HepG2 (cell line): ENCODE data around the gene EEF1A2. TPM values are rescaled to one million over a fixed set of nuclear protein-coding genes. Genes with fewer than 3 reads are reported as not detected.

Experiments
- ATAC-seq: fragments of 200-7000 bp; cut with Tn5 transposase; 3 replicates; pipeline ENCODE4 v1.9.1; 2020; ENCODE audit warnings: mild to moderate bottlenecking, moderate library complexity
- BruUV-seq: library from RNA; stranded (reverse); fragments of 400-500 nt; replicated peaks from 2 replicates; lab custom pipeline; 2021; lab: Mats Ljungman, UMichigan
- CTCF ChIA-PET: fragments of 300-600 bp; formaldehyde crosslinking; extraction: SDS; loops from one replicate; lab custom pipeline; 2021; ENCODE audit warnings: low total read pairs, inconsistent platforms, low intra/inter-chr PET ratio; lab: Yijun Ruan, JAX
- POLR2A ChIA-PET: fragments of 350-600 bp; sonication (Branson Sonifier 250); formaldehyde crosslinking; loops from one replicate; lab custom pipeline; 2020; ENCODE audit warnings: antibody characterized with exemption, inconsistent platforms; lab: Yijun Ruan, JAX
- DNase-seq: peaks from one replicate; pipeline ENCODE4 v3.0.0-alpha.2; 2015; ENCODE audit warnings: low spot score
- FAIRE-seq: peaks from 3 replicates; lab custom pipeline; 2011; peaks lifted over from hg19 to GRCh38; lab: Jason Lieb, UNC
- H2AFZ ChIP-seq: one replicate; pipeline ENCODE4 v1.6.1; 2011; ENCODE audit warnings: low read length, inconsistent platforms
- H3K27ac ChIP-seq: fragments of 300-600 bp; 3 replicates; pipeline ENCODE4 v1.8.0; 2011; ENCODE audit warnings: mixed run types, mild to moderate bottlenecking, mixed read lengths, low read length, inconsistent platforms; ENCODE audit not compliant: insufficient read depth; ENCODE audit errors: extremely low read length
- H3K27me3 ChIP-seq, 2 experiments: fragments of 200-600 bp in 1 of 2; 2 replicates in 1 of 2; 3 replicates in 1 of 2; pipeline versions ENCODE4 v1.6.0 to v1.8.0; 2011; ENCODE audit warnings: low read length in 2 of 2, mild to moderate bottlenecking in 2 of 2, moderate library complexity in 2 of 2, inconsistent platforms in 1 of 2; ENCODE audit not compliant: insufficient read depth in 2 of 2, control insufficient read depth in 1 of 2
- H3K36me3 ChIP-seq, 2 experiments: fragments of 200-600 bp in 1 of 2; replicated peaks in 1 of 2; 2 replicates in 1 of 2; 3 replicates in 1 of 2; pipeline versions ENCODE4 v1.5.1 to v1.8.0; 2011; ENCODE audit warnings: low read length in 2 of 2, inconsistent platforms in 1 of 2; ENCODE audit not compliant: insufficient read depth in 2 of 2, control insufficient read depth in 1 of 2
- H3K4me1 ChIP-seq: 2 replicates; pipeline ENCODE4 v1.5.1; 2012; ENCODE audit warnings: low read length, inconsistent platforms; ENCODE audit not compliant: insufficient read depth
- H3K4me2 ChIP-seq: 2 replicates; pipeline ENCODE4 v1.6.0; 2011; ENCODE audit warnings: low read depth, low read length, inconsistent platforms
- H3K4me3 ChIP-seq, 3 experiments: fragments of 200-600 bp in 1 of 3; sonication (generic), shearing (Covaris generic) in 1 of 3; replicated peaks in 1 of 3; 2 replicates each; pipeline ENCODE4 v1.5.1; 2011 to 2016; ENCODE audit warnings: low read length in 3 of 3, inconsistent platforms in 2 of 3, low read depth in 2 of 3, mild to moderate bottlenecking in 2 of 3, control low read depth in 1 of 3, mixed read lengths in 1 of 3; ENCODE audit not compliant: insufficient read depth in 1 of 3
- H3K79me2 ChIP-seq: one replicate; pipeline ENCODE4 v1.6.1; 2011; ENCODE audit warnings: low read length, inconsistent platforms; ENCODE audit not compliant: insufficient read depth
- H3K9ac ChIP-seq: 2 replicates; pipeline ENCODE4 v1.6.0; 2011; ENCODE audit warnings: mild to moderate bottlenecking, low read depth, low read length, inconsistent platforms; ENCODE audit not compliant: insufficient read depth
- H3K9me3 ChIP-seq: 2 replicates; pipeline ENCODE4 v1.5.1; 2012; ENCODE audit warnings: mild to moderate bottlenecking, low read length
- H4K20me1 ChIP-seq: 2 replicates; pipeline ENCODE4 v1.6.0; 2011; ENCODE audit warnings: inconsistent platforms, mild to moderate bottlenecking, low read length, moderate library complexity; ENCODE audit not compliant: insufficient read depth
- CREM ChIP-seq, 2 experiments: sonication (generic) in 1 of 2; formaldehyde crosslinking in 1 of 2; IDR thresholded peaks; 2 replicates each; pipeline versions ENCODE4 v1.4.0 to v1.6.1; 2016 to 2020; ENCODE audit warnings: antibody characterized with exemption in 1 of 2, mild to moderate bottlenecking in 1 of 2, missing genetic modification reagents in 1 of 2
- MAZ ChIP-seq, 2 experiments: sonication (generic) in 1 of 2; formaldehyde crosslinking in 1 of 2; IDR thresholded peaks; 2 replicates each; pipeline versions ENCODE4 v1.5.0 to v1.6.1; 2012 to 2020; ENCODE audit warnings: low read depth in 2 of 2, mild to moderate bottlenecking in 2 of 2, borderline replicate concordance in 1 of 2, improper control_type of control experiment in 1 of 2, low read length in 1 of 2, missing genetic modification reagents in 1 of 2, moderate library complexity in 1 of 2
- MTA1 ChIP-seq: sonication (generic); formaldehyde crosslinking; IDR thresholded peaks from 2 replicates; pipeline ENCODE4 v1.4.0; 2020; ENCODE audit warnings: missing genetic modification reagents, mild to moderate bottlenecking, borderline replicate concordance
- NFYC ChIP-seq: IDR thresholded peaks from 2 replicates; pipeline ENCODE4 v1.6.1; 2016; ENCODE audit warnings: missing genetic modification reagents, missing compliant biosample characterization
- PRMT3 ChIP-seq: sonication (generic); formaldehyde crosslinking; IDR thresholded peaks from 2 replicates; pipeline ENCODE4 v1.8.1; 2022; ENCODE audit warnings: low read depth, mild to moderate bottlenecking, moderate library complexity, missing genetic modification reagents, borderline replicate concordance
- TCF7 ChIP-seq: sonication (generic); IDR thresholded peaks from 2 replicates; pipeline ENCODE4 v1.6.1; 2016; ENCODE audit warnings: antibody characterized with exemption, low read depth
- THAP8 ChIP-seq: sonication (generic); formaldehyde crosslinking; IDR thresholded peaks from 2 replicates; pipeline ENCODE4 v1.5.1; 2020; ENCODE audit warnings: missing genetic modification reagents, mild to moderate bottlenecking, borderline replicate concordance
- ZBTB21 ChIP-seq: sonication (generic); formaldehyde crosslinking; IDR thresholded peaks from 2 replicates; pipeline ENCODE4 v1.4.0; 2020; ENCODE audit warnings: missing genetic modification reagents
- ZBTB4 ChIP-seq: sonication (generic); formaldehyde crosslinking; IDR thresholded peaks from 2 replicates; pipeline ENCODE4 v1.4.0; 2020; ENCODE audit warnings: missing genetic modification reagents, mild to moderate bottlenecking, borderline replicate concordance
- ZNF292 ChIP-seq: sonication (generic); formaldehyde crosslinking; IDR thresholded peaks from 2 replicates; pipeline ENCODE4 v1.8.1; 2022; ENCODE audit warnings: mild to moderate bottlenecking, low read depth, missing genetic modification reagents, borderline replicate concordance
- ZSCAN20 ChIP-seq: sonication (generic); formaldehyde crosslinking; IDR thresholded peaks from 2 replicates; pipeline ENCODE4 v1.4.0; 2020; ENCODE audit warnings: missing genetic modification reagents, mild to moderate bottlenecking, borderline replicate concordance
- ZSCAN31 ChIP-seq: sonication (generic); formaldehyde crosslinking; IDR thresholded peaks from 2 replicates; pipeline ENCODE4 v1.5.0; 2020; ENCODE audit warnings: low read depth, mild to moderate bottlenecking, missing genetic modification reagents
- WGBS: methylation state at CpG from one replicate; pipeline ENCODE4 v1.1.6; 2017; ENCODE audit warnings: low lambda C conversion rate; 5-methylcytosine and 5-hydroxymethylcytosine counted together
- in situ Hi-C: cut with HindIII; loops from 2 replicates; pipeline ENCODE4 v1.10.0; 2017; ENCODE audit warnings: low pct_unique_long_range_greater_than_20kb; ENCODE audit not compliant: extremely low pct_ligation_motif_present
- intact Hi-C: fragments of 100-400 bp; cut with micrococcal nuclease; formaldehyde crosslinking; loops from one replicate; pipeline ENCODE4 v1.10.0; 2022; ENCODE audit not compliant: unreplicated experiment
- polyA plus RNA-seq, 8 experiments: library from polyadenylated mRNA; depleted of rRNA in 3 of 8; stranded (reverse) in 7 of 8; unstranded in 1 of 8; fragments of >200 nt; fragmentation: Illumina TruSeq in 4 of 8; extraction: Trizol in 4 of 8; gene quantifications; 2 replicates each; pipeline versions ENCODE4 v1.2.1 to v1.2.3, GENCODE V29; 2011 to 2016; ENCODE audit warnings: low read depth in 4 of 8, missing spikeins in 1 of 8, mixed read lengths in 1 of 8; ENCODE audit not compliant: insufficient read depth in 1 of 8
- total RNA-seq, 5 experiments: library from RNA; depleted of rRNA; stranded (reverse); fragments of >200 nt; fragmentation: Illumina TruSeq; extraction: Trizol; gene quantifications; 2 replicates each; pipeline ENCODE4 v1.2.3, GENCODE V29; 2016; ENCODE audit warnings: low read depth in 1 of 5
- TF ChIP-seq, protein P1 (sequence below): IDR thresholded peaks from 2 replicates; pipeline ENCODE4 v1.6.1; 2012; ENCODE audit warnings: low read depth, low read length, improper control_type of control experiment

The EEF1A2 gene
- total and polyA plus RNA-seq, 2 of the 13 experiments (the other 11 are each of a cell fraction or from before 2014, with no cell fraction given), result 0.44 to 0.87 TPM

DNA sequence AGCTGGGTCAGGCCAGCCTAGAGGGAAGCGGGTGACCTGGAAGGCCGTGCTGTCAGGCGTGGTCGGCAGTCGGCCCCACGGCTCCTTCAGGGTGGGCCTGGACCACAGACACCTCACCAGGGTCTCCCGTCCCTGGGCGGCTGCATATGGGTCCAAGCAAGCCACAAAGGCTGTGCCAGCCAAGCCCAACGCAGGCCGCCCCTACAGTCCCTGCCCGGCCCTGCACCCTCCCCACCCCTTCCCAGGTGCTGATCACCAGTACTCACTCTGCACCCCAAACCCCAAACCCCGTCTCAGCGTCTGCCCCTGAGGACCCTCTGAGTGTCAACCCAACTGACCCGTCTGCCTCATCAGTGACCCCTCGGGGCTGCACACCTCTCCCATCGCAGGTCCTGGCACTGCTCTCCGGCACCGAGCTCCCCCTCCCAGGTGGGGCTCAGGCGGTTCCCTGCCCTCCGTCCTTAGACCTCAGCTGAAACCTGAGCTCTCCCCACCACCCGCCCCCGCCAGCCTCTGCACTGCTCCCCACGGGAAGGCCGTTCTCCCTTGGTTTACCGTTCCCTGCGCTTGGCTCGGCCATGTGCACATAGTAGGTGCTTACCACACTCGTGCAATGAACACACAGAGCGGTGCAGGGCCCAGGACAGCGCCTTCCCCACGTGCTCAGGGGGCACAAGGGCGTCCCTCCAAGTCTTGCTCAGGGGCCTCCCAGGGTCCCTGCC lies 20.2 kb upstream of the EEF1A2 start:
- POLR2A ChIA-PET, result interaction anchor here (2.1 kb wide), 1 partner anchor 24 kb away, joined by 5 read pairs; no protein-coding TSS in a partner anchor
- Histone ChIP-seq H3K9me3 (no peaks in the 10 kb centered on the region), H3K27me3 (peaks cover 25 to 62% of the 10 kb centered on the region in 2 experiments), H2AFZ (no peak overlapping the region), H3K4me3 (peak overlapping the region in 1 of 3 experiments; percentile 69; a peak in 2 of 6 replicates), H3K9ac (no peak overlapping the region), H3K4me1 (peaks cover 11% of the 10 kb centered on the region), H3K36me3 (no peaks in the 10 kb centered on the region), H3K4me2 (peak overlapping the region; percentile 70), H3K27ac (no peak overlapping the region), H3K79me2 (no peaks in the 10 kb centered on the region), H4K20me1 (peaks cover 2% of the 10 kb centered on the region; the same call in 1 of the 2 replicates)
- no TSS peak for BruUV-seq
- DNase-seq (no peak), ATAC-seq (peak; percentile 10), FAIRE-seq (no peak)
- in situ Hi-C loops (no loop called here), intact Hi-C loops (no loop called here)
- 36% methylated on average over 30 of the region's 32 CpGs for WGBS
- CTCF ChIA-PET, result interaction anchor here (1.5 kb wide), 1 partner anchor 23 kb away, joined by 4 read pairs; no protein-coding TSS in a partner anchor
- TF ChIP-seq MAZ (IDR thresholded peaks at IDR 0.05; ENCODE audit: borderline replicate concordance, low read depth, low read length), result no peak
- no peak for TF ChIP-seq MAZ (CRISPR knock-in tag; IDR thresholded peaks at IDR 0.05; ENCODE audit: low read depth)
- TF ChIP-seq ZBTB4 (CRISPR knock-in tag), result no peak
- no peak for TF ChIP-seq PRMT3 (CRISPR knock-in tag)
- 0 out of 2 replicates have a peak, but pooled peaks have one; percentile 5 for TF ChIP-seq MTA1 (CRISPR knock-in tag)
- no peak for TF ChIP-seq ZSCAN31
- TF ChIP-seq, protein P1, sequence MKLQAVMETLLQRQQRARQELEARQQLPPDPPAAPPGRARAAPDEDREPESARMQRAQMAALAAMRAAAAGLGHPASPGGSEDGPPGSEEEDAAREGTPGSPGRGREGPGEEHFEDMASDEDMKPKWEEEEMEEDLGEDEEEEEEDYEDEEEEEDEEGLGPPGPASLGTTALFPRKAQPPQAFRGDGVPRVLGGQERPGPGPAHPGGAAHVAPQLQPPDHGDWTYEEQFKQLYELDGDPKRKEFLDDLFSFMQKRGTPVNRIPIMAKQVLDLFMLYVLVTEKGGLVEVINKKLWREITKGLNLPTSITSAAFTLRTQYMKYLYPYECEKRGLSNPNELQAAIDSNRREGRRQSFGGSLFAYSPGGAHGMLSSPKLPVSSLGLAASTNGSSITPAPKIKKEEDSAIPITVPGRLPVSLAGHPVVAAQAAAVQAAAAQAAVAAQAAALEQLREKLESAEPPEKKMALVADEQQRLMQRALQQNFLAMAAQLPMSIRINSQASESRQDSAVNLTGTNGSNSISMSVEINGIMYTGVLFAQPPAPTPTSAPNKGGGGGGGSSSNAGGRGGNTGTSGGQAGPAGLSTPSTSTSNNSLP, result no peak
- TF ChIP-seq ZSCAN20 (CRISPR knock-in tag), result no peak
- TF ChIP-seq ZBTB21, result no peak
- no peak for TF ChIP-seq NFYC
- no peak for TF ChIP-seq ZNF292 (CRISPR knock-in tag)
- TF ChIP-seq CREM (IDR thresholded peaks at IDR 0.05), result no peak
- no peak for TF ChIP-seq CREM (CRISPR knock-in tag; IDR thresholded peaks at IDR 0.05)
- TF ChIP-seq THAP8, result no peak
- TF ChIP-seq TCF7, result no peak
